GM13977 (cell line): ENCODE results near the gene SENP1.

Experiments
- DNase-seq: peaks from one replicate; pipeline ENCODE4 v3.0.0; 2012; ENCODE audit warnings: low spot score
- CTCF ChIP-seq: IDR thresholded peaks from 2 replicates; pipeline ENCODE4 v1.5.1; 2012; ENCODE audit warnings: mild to moderate bottlenecking, control low read depth; ENCODE audit not compliant: insufficient read depth; ENCODE audit errors: extremely low read depth, missing control alignments
- in situ Hi-C: fragments of 300-500 bp; cut with MboI; formaldehyde crosslinking; loops from one replicate; pipeline ENCODE4 v1.12.0; 2022; ENCODE audit warnings: low sequenced_read_pairs, low pct_unique_long_range_greater_than_20kb, mixed read lengths, inconsistent platforms; ENCODE audit not compliant: unreplicated experiment

The SENP1 gene

GRCh38 chr12:48033451-48033850, 72.4 kb downstream of the SENP1 start:
- in situ Hi-C loops = no loop called here
- DNase-seq = no peak
- TF ChIP-seq CTCF = no peak

GRCh38 chr12:48032597-48032996, 73.3 kb downstream of the SENP1 start:
- in situ Hi-C loops = no loop called here
- TF ChIP-seq CTCF = no peak
- DNase-seq = no peak

GRCh38 chr12:48031135-48031960, 74.5 kb downstream of the SENP1 start:
- DNase-seq = no peak
- TF ChIP-seq CTCF = no peak
- in situ Hi-C loops = no loop called here

- DNase-seq = no peak
- no peak for TF ChIP-seq CTCF
- in situ Hi-C loops = no loop called here
These were observed 75.7 kb downstream of the SENP1 start for GRCh38 chr12:48030173-48030650.

GRCh38 chr12:48029491-48030172, 76.2 kb downstream of the SENP1 start:
- DNase-seq = no peak
- no peak for TF ChIP-seq CTCF
- in situ Hi-C loops = no loop called here

- in situ Hi-C loops = no loop called here
- no peak for DNase-seq
- no peak for TF ChIP-seq CTCF
These were observed 77.1 kb downstream of the SENP1 start for GRCh38 chr12:48028541-48029431.
